PC-3 (cell line): ENCODE results near the gene DPP7. TPM values are rescaled to one million over a fixed set of nuclear protein-coding genes. Genes with fewer than 3 reads are reported as not detected.

ENCODE experiments used
- ATAC-seq: fragments of 200-7000 bp; cut with Tn5 transposase; 2 replicates; pipeline ENCODE4 v1.9.1; 2020; ENCODE audit warnings: mild to moderate bottlenecking, moderate library complexity
- BruUV-seq: library from RNA; stranded (reverse); fragments of 400-500 nt; replicated peaks from 2 replicates; lab custom pipeline; 2021; lab: Mats Ljungman, UMichigan
- CTCF ChIA-PET: fragments of 300-600 bp; sonication (Branson Sonifier 250); formaldehyde crosslinking; loops from one replicate; lab custom pipeline; 2022; ENCODE audit warnings: antibody characterized with exemption; lab: Charles Lee
- POLR2A ChIA-PET: fragments of 300-600 bp; sonication (Branson Sonifier 250); formaldehyde crosslinking; loops from one replicate; lab custom pipeline; 2022; ENCODE audit warnings: antibody characterized with exemption; ENCODE audit not compliant: unreplicated experiment; lab: Charles Lee
- DNase-seq: peaks from one replicate; pipeline ENCODE4 v3.0.0-alpha.2; 2015
- H2AFZ ChIP-seq: fragments of 300-600 bp; sonication (generic); 2 replicates; pipeline ENCODE4 v1.6.0; 2016; ENCODE audit warnings: antibody characterized with exemption, low read length
- H3F3A ChIP-seq: fragments of 300-600 bp; sonication (generic); one replicate; pipeline ENCODE4 v1.6.0; 2017; ENCODE audit warnings: antibody characterized with exemption, low read length, control low read depth, mild to moderate bottlenecking; ENCODE audit not compliant: unreplicated experiment
- H3K27ac ChIP-seq: fragments of 300-600 bp; sonication (generic); 2 replicates; pipeline ENCODE4 v1.5.1; 2016; ENCODE audit warnings: mild to moderate bottlenecking, low read length
- H3K27me3 ChIP-seq: fragments of 300-600 bp; sonication (generic); 2 replicates; pipeline ENCODE4 v1.6.1; 2016; ENCODE audit warnings: low read length, mixed read lengths
- H3K36me3 ChIP-seq: fragments of 300-600 bp; sonication (generic); 2 replicates; pipeline ENCODE4 v1.6.1; 2016; ENCODE audit warnings: low read depth, mixed run types, low read length, mixed read lengths
- H3K4me1 ChIP-seq: fragments of 300-600 bp; sonication (generic); 2 replicates; pipeline ENCODE4 v1.5.1; 2016; ENCODE audit warnings: low read length; ENCODE audit not compliant: insufficient read depth
- H3K4me2 ChIP-seq: fragments of 300-600 bp; sonication (generic); 2 replicates; pipeline ENCODE4 v1.6.0; 2016; ENCODE audit warnings: low read length
- H3K4me3 ChIP-seq: fragments of 300-600 bp; sonication (generic); 2 replicates; pipeline ENCODE4 v1.5.1; 2016; ENCODE audit warnings: mild to moderate bottlenecking, low read length, mixed read lengths
- H3K79me2 ChIP-seq: fragments of 300-600 bp; sonication (generic); 2 replicates; pipeline ENCODE4 v1.6.1; 2017; ENCODE audit warnings: low read length, mixed read lengths
- H3K9ac ChIP-seq: fragments of 300-600 bp; sonication (generic); 2 replicates; pipeline ENCODE4 v1.6.0; 2016; ENCODE audit warnings: mild to moderate bottlenecking, low read length
- H3K9me2 ChIP-seq: fragments of 300-600 bp; sonication (generic); replicated peaks from 2 replicates; pipeline ENCODE4 v1.6.1; 2016; ENCODE audit warnings: mixed run types, low read length, mixed read lengths
- H3K9me3 ChIP-seq: fragments of 300-600 bp; sonication (generic); 2 replicates; pipeline ENCODE4 v1.6.1; 2016; ENCODE audit warnings: low read length, mixed read lengths
- H4K20me1 ChIP-seq: fragments of 300-600 bp; sonication (generic); 2 replicates; pipeline ENCODE4 v1.6.1; 2016; ENCODE audit warnings: low read length, mixed read lengths
- EZH2 ChIP-seq: fragments of 300-600 bp; sonication (generic); IDR thresholded peaks from one replicate; pipeline ENCODE4 v1.6.1; 2017; ENCODE audit warnings: antibody characterized with exemption, mild to moderate bottlenecking, low read length; ENCODE audit not compliant: unreplicated experiment
- EZH2phosphoT487 ChIP-seq: fragments of 300-600 bp; sonication (generic); IDR thresholded peaks from 2 replicates; pipeline ENCODE4 v1.6.1; 2018; ENCODE audit warnings: mild to moderate bottlenecking, antibody characterized with exemption, low read length, borderline replicate concordance
- intact Hi-C: fragments of 100-400 bp; cut with micrococcal nuclease; formaldehyde crosslinking; loops from 2 replicates; pipeline ENCODE4 v1.9.0; 2023
- total RNA-seq: library from RNA; depleted of rRNA; stranded (reverse); fragments of >200 nt; gene quantifications from 2 replicates; pipeline ENCODE4 v1.2.3, GENCODE V29; 2014
- TF ChIP-seq, protein P1 (sequence below): fragments of 300-600 bp; sonication (generic); conservative IDR thresholded peaks from 2 replicates; pipeline ENCODE4 v1.5.1; 2017; ENCODE audit warnings: antibody characterized with exemption, low read depth, mild to moderate bottlenecking, low read length

DPP7 gene
- total RNA-seq, 1 experiment from 2014 or later = 103 TPM

DNA sequence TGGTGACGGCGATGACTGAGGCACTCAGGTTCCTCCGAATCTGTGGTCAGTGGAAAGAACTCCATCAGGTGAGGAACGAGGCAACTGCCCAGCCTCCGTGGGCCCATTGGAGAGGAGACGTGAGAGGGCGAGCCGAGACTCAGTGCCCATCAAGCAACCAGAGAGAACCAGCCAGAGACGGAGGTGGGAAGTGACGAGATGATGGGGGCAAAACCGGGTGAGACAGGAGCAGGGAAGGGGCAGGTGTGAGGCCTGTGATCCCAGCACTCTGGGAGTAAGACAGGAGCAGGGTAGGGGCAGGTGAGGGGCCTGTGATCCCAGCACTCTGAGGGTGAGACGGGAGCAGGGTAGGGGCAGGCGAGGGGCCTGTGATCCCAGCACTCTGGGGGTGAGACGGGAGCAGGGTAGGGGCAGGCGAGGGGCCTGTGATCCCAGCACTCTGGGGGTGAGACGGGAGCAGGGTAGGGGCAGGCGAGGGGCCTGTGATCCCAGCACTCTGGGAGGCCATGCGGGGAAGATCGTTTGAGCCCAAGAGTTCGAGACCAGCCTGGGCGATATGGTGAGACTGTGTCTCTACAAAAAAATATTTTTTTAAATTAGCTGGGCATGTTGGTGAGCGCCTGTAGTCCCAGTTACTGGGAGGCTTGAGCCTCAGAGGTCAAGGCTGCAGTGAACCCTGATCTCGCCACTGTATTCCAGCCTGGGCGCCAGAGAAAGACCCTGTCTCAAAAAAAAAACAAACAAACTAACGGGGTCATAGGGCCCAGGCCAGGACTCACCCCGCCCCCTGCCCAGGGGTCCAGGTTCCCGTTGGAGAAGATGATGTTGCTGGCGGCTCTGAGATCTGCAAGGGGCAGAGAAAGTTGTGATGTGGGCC lies 3.4 kb downstream of the DPP7 start:
- no peak overlapping the region for H2AFZ ChIP-seq
- POLR2A ChIA-PET = no interaction called here
- ATAC-seq (no peak), DNase-seq (no peak)
- H3K36me3 ChIP-seq = no peaks in the 10 kb centered on the region
- H3K27me3 ChIP-seq = no peaks in the 10 kb centered on the region
- H3K9ac ChIP-seq = no peak overlapping the region
- no TSS peak for BruUV-seq
- no peak overlapping the region for H3K4me2 ChIP-seq
- CTCF ChIA-PET = no interaction called here
- H3K9me3 ChIP-seq = no peaks in the 10 kb centered on the region
- no peaks in the 10 kb centered on the region for H4K20me1 ChIP-seq
- H3K4me1 ChIP-seq = 0 out of 2 replicates have a peak, but pooled peaks cover 5% of the 10 kb centered on the region
- TF ChIP-seq EZH2 = no peak
- TF ChIP-seq EZH2phosphoT487 = no peak
- TF ChIP-seq, protein P1, sequence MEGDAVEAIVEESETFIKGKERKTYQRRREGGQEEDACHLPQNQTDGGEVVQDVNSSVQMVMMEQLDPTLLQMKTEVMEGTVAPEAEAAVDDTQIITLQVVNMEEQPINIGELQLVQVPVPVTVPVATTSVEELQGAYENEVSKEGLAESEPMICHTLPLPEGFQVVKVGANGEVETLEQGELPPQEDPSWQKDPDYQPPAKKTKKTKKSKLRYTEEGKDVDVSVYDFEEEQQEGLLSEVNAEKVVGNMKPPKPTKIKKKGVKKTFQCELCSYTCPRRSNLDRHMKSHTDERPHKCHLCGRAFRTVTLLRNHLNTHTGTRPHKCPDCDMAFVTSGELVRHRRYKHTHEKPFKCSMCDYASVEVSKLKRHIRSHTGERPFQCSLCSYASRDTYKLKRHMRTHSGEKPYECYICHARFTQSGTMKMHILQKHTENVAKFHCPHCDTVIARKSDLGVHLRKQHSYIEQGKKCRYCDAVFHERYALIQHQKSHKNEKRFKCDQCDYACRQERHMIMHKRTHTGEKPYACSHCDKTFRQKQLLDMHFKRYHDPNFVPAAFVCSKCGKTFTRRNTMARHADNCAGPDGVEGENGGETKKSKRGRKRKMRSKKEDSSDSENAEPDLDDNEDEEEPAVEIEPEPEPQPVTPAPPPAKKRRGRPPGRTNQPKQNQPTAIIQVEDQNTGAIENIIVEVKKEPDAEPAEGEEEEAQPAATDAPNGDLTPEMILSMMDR = no peak
- no peak overlapping the region for H3K27ac ChIP-seq
- H3F3A ChIP-seq = no peaks in the 10 kb centered on the region
- H3K79me2 ChIP-seq = no peaks in the 10 kb centered on the region
- H3K9me2 ChIP-seq = no peaks in the 10 kb centered on the region
- intact Hi-C loops = no loop called here
- no peak overlapping the region for H3K4me3 ChIP-seq

- H3K4me3 ChIP-seq = no peak overlapping the region
- BruUV-seq = no TSS peak
- ATAC-seq (no peak), DNase-seq (no peak)
- ChIA-PET CTCF (no interaction called here), POLR2A (no interaction called here)
- H3K36me3 ChIP-seq = no peaks in the 10 kb centered on the region
- H3K4me2 ChIP-seq = no peak overlapping the region
- H3K9me3 ChIP-seq = no peaks in the 10 kb centered on the region
- no peaks in the 10 kb centered on the region for H3K27me3 ChIP-seq
- H2AFZ ChIP-seq = no peak overlapping the region
- H3K4me1 ChIP-seq = 0 out of 2 replicates have a peak, but pooled peaks cover 5% of the 10 kb centered on the region
- H3F3A ChIP-seq = no peaks in the 10 kb centered on the region
- no peaks in the 10 kb centered on the region for H4K20me1 ChIP-seq
- H3K79me2 ChIP-seq = no peaks in the 10 kb centered on the region
- H3K27ac ChIP-seq = no peak overlapping the region
- no peak overlapping the region for H3K9ac ChIP-seq
- intact Hi-C loops = no loop called here
- H3K9me2 ChIP-seq = no peaks in the 10 kb centered on the region
- no peak for TF ChIP-seq EZH2phosphoT487
- TF ChIP-seq, protein P1 = no peak
- no peak for TF ChIP-seq EZH2
Observed at GRCh38 chr9:137110147-137110910, 4.2 kb downstream of the DPP7 start.
